Panc1 (cell line): Measurements from ENCODE around the gene UBQLN4. TPM values are rescaled to one million over a fixed set of nuclear protein-coding genes. Genes with fewer than 3 reads are reported as not detected.

Experiments used
- ATAC-seq: fragments of 200-7000 bp; cut with Tn5 transposase; 2 replicates; pipeline ENCODE4 v1.9.1; 2020; ENCODE audit warnings: mild to moderate bottlenecking, moderate library complexity
- BruUV-seq: library from RNA; stranded (reverse); fragments of 400-500 nt; replicated peaks from 2 replicates; lab custom pipeline; 2021; lab: Mats Ljungman, UMichigan
- CTCF ChIA-PET: fragments of 300-600 bp; sonication (Branson Sonifier 250); formaldehyde crosslinking; loops from one replicate; lab custom pipeline; 2022; ENCODE audit warnings: antibody characterized with exemption; lab: Charles Lee
- POLR2A ChIA-PET: fragments of 300-600 bp; sonication (Branson Sonifier 250); formaldehyde crosslinking; loops from one replicate; lab custom pipeline; 2022; ENCODE audit warnings: antibody characterized with exemption; lab: Charles Lee
- DNase-seq: peaks from one replicate; pipeline ENCODE4 v3.0.0-alpha.2; 2010; ENCODE audit warnings: low read depth, low spot score
- H3K27ac ChIP-seq: 2 replicates; pipeline ENCODE4 v1.5.1; 2011; ENCODE audit warnings: mild to moderate bottlenecking, low read length, inconsistent platforms
- H3K27me3 ChIP-seq: fragments of 200-500 bp; sonication (Bioruptor generic); 2 replicates; pipeline ENCODE4 v1.6.0; 2014; ENCODE audit warnings: low read length, inconsistent platforms; ENCODE audit not compliant: control insufficient read depth, insufficient read depth
- H3K36me3 ChIP-seq: fragments of 200-500 bp; sonication (Bioruptor generic); 2 replicates; pipeline ENCODE4 v1.5.1; 2014; ENCODE audit warnings: inconsistent platforms, mild to moderate bottlenecking, low read length, moderate library complexity; ENCODE audit not compliant: control insufficient read depth, insufficient read depth
- H3K4me1 ChIP-seq: 2 replicates; pipeline ENCODE4 v1.5.1; 2011; ENCODE audit warnings: inconsistent platforms, mild to moderate bottlenecking, low read length, moderate library complexity; ENCODE audit not compliant: control insufficient read depth, insufficient read depth
- H3K4me3 ChIP-seq, 2 experiments: 2 replicates each; pipeline ENCODE4 v1.5.1; 2011 to 2012; ENCODE audit warnings: low read depth in 2 of 2, low read length in 2 of 2, mild to moderate bottlenecking in 2 of 2, inconsistent platforms in 1 of 2, moderate library complexity in 1 of 2
- H3K9me3 ChIP-seq: fragments of 200-500 bp; sonication (Bioruptor generic); 2 replicates; pipeline ENCODE4 v1.5.1; 2014; ENCODE audit warnings: low read depth, mild to moderate bottlenecking, inconsistent platforms, low read length, moderate library complexity; ENCODE audit not compliant: control insufficient read depth, insufficient read depth
- CTCF ChIP-seq: fragments of 450-650 bp; IDR thresholded peaks from 2 replicates; pipeline ENCODE4 v1.5.1; 2017; ENCODE audit warnings: mild to moderate bottlenecking
- POLR2AphosphoS5 ChIP-seq: IDR thresholded peaks from 2 replicates; pipeline ENCODE4 v1.6.1; 2012; ENCODE audit warnings: mild to moderate bottlenecking, low read depth, low read length, moderate library complexity
- REST ChIP-seq, 2 experiments: IDR thresholded peaks; 2 replicates each; pipeline ENCODE4 v1.6.1; 2011 to 2012; ENCODE audit warnings: low read depth in 2 of 2, control low read depth in 1 of 2, low read length in 1 of 2, mild to moderate bottlenecking in 1 of 2, moderate library complexity in 1 of 2; ENCODE audit not compliant: insufficient read depth in 1 of 2
- SIN3A ChIP-seq: IDR thresholded peaks from 2 replicates; pipeline ENCODE4 v1.6.1; 2012; ENCODE audit warnings: low read depth, mild to moderate bottlenecking, low read length, moderate library complexity, borderline replicate concordance; ENCODE audit not compliant: insufficient read depth
- TCF7L2 ChIP-seq: IDR thresholded peaks from 2 replicates; pipeline ENCODE4 v1.6.1; 2011; ENCODE audit warnings: mild to moderate bottlenecking, low read depth, low read length, inconsistent platforms
- in situ Hi-C: cut with HindIII; loops from 2 replicates; pipeline ENCODE4 v1.10.0; 2016; ENCODE audit warnings: low sequenced_read_pairs, low pct_unique_long_range_greater_than_20kb
- intact Hi-C: fragments of 100-400 bp; cut with micrococcal nuclease; formaldehyde crosslinking; loops from one replicate; pipeline ENCODE4 v1.10.0; 2022; ENCODE audit not compliant: unreplicated experiment
- total RNA-seq: library from RNA; stranded (reverse); gene quantifications from one replicate; pipeline ENCODE4 v1.2.1, GENCODE V29; 2021; ENCODE audit not compliant: unreplicated experiment

Gene UBQLN4
- total RNA-seq, 1 experiment from 2014 or later, result 60.0 TPM

- intact Hi-C loops (no loop called here), in situ Hi-C loops (no loop called here)
- no peak for DNase-seq
- H3K27ac ChIP-seq, result peak overlapping the region; percentile 70
- peak; percentile 63; the same call in 1 of the 2 replicates for ATAC-seq
- no peaks in the 10 kb centered on the region for H3K36me3 ChIP-seq
- ChIA-PET CTCF (interaction anchor here (0.8 to 1.7 kb wide), 2 partner anchors 63 to 65 kb away, joined by 3 to 4 read pairs; no protein-coding TSS in a partner anchor), POLR2A (interaction anchor here (0.8 kb wide), 1 partner anchor 245 kb away, joined by 3 read pairs; no protein-coding TSS in a partner anchor)
- no peaks in the 10 kb centered on the region for H3K27me3 ChIP-seq
- H3K4me3 ChIP-seq, result no peak overlapping the region
- H3K9me3 ChIP-seq, result no peaks in the 10 kb centered on the region
- TF ChIP-seq TCF7L2, result no peak
- no peak for TF ChIP-seq CTCF
- no peak for TF ChIP-seq SIN3A
- no peak for TF ChIP-seq REST (IDR thresholded peaks at IDR 0.05; ENCODE audit: insufficient read depth in 1 of 2, low read depth in 2 of 2, low read length in 1 of 2)
- no peak for TF ChIP-seq POLR2AphosphoS5
- H3K4me1 ChIP-seq, result peaks cover 27% of the 10 kb centered on the region
- BruUV-seq, result no TSS peak
Measured at GRCh38 chr1:156001021-156001661, 52.5 kb downstream of the UBQLN4 start.

GRCh38 chr1:155999964-156000363, 53.6 kb downstream of the UBQLN4 start:
- Histone ChIP-seq H3K4me1 (peaks cover 24% of the 10 kb centered on the region), H3K9me3 (no peaks in the 10 kb centered on the region), H3K27ac (no peak overlapping the region), H3K27me3 (no peaks in the 10 kb centered on the region), H3K4me3 (no peak overlapping the region), H3K36me3 (no peaks in the 10 kb centered on the region)
- ATAC-seq (no peak), DNase-seq (no peak)
- no TSS peak for BruUV-seq
- no peak for TF ChIP-seq SIN3A
- no peak for TF ChIP-seq POLR2AphosphoS5
- no peak for TF ChIP-seq CTCF
- TF ChIP-seq REST (IDR thresholded peaks at IDR 0.05; ENCODE audit: insufficient read depth in 1 of 2, low read depth in 2 of 2, low read length in 1 of 2), result no peak
- no peak for TF ChIP-seq TCF7L2
- intact Hi-C loops, result no loop called here
- POLR2A ChIA-PET, result interaction anchor here (0.7 kb wide), 1 partner anchor 66 kb away, joined by 3 read pairs; no protein-coding TSS in a partner anchor
- in situ Hi-C loops, result no loop called here
- CTCF ChIA-PET, result interaction anchor here (0.7 kb wide), 1 partner anchor 10 kb away, joined by 3 read pairs; no protein-coding TSS in a partner anchor
